IMR-90 (cell line): ENCODE measurements around the gene COX6A1. TPM values are rescaled to one million over a fixed set of nuclear protein-coding genes. Genes with fewer than 3 reads are reported as not detected.

Experiments used
- polyA plus RNA-seq, 3 experiments: library from polyadenylated mRNA; depleted of rRNA; stranded (reverse); fragments of >200 nt; gene quantifications; 2 replicates each; pipeline ENCODE4 v1.2.3, GENCODE V29; 2012; ENCODE audit warnings: low replicate concordance in 1 of 3
- total RNA-seq: library from RNA; depleted of rRNA; stranded (reverse); fragments of >200 nt; gene quantifications from 2 replicates; pipeline ENCODE4 v1.2.3, GENCODE V29; 2012; rRNA removed

COX6A1 gene
- total and polyA plus RNA-seq, 2 of the 4 experiments (the other 2 are of a cell fraction): 396 to 541 TPM

Other genes starting within 250 kb of the COX6A1 start
- 65.8 and 77.6 TPM in 2 replicates for gene GCN1, start 243.4 kb upstream of the COX6A1 start, total RNA-seq
- gene GCN1, start 243.4 kb upstream of the COX6A1 start, polyA plus RNA-seq (2012; rRNA removed): 57.8 and 76.1 TPM in 2 replicates
- 4,496 and 5,401 TPM in 2 replicates for gene RPLP0, start 237.0 kb upstream of the COX6A1 start, total RNA-seq
- 5,590 and 6,356 TPM in 2 replicates for gene RPLP0, start 237.0 kb upstream of the COX6A1 start, polyA plus RNA-seq (2012; rRNA removed)
- 33.9 and 46.6 TPM in 2 replicates for gene PXN, start 172.4 kb upstream of the COX6A1 start, total RNA-seq
- gene PXN, start 172.4 kb upstream of the COX6A1 start, polyA plus RNA-seq (2012; rRNA removed): 134 and 139 TPM in 2 replicates
- gene RNU4-2, start 146.2 kb upstream of the COX6A1 start, total RNA-seq: under 0.01 TPM in 2 replicates
- gene RNU4-2, start 146.2 kb upstream of the COX6A1 start, polyA plus RNA-seq (2012; rRNA removed): not detected in 2 replicates
- under 0.01 TPM in 2 replicates for gene RNU4-1, start 144.9 kb upstream of the COX6A1 start, total RNA-seq
- not detected in 2 replicates for gene RNU4-1, start 144.9 kb upstream of the COX6A1 start, polyA plus RNA-seq (2012; rRNA removed)
- gene SIRT4, start 135.8 kb upstream of the COX6A1 start, total RNA-seq: 0.83 and 2.0 TPM in 2 replicates
- gene SIRT4, start 135.8 kb upstream of the COX6A1 start, polyA plus RNA-seq (2012; rRNA removed): 0.56 and 0.87 TPM in 2 replicates
- not detected in 2 replicates for gene PLA2G1B, start 110.3 kb upstream of the COX6A1 start, total RNA-seq
- gene PLA2G1B, start 110.3 kb upstream of the COX6A1 start, polyA plus RNA-seq (2012; rRNA removed): not detected in 2 replicates
- not detected in 2 replicates for gene MSI1, start 68.9 kb upstream of the COX6A1 start, total RNA-seq
- gene MSI1, start 68.9 kb upstream of the COX6A1 start, polyA plus RNA-seq (2012; rRNA removed): not detected in 2 replicates
- 19.2 and 45.5 TPM in 2 replicates for gene TRIAP1, start 8.3 kb downstream of the COX6A1 start, total RNA-seq
- 23.2 and 32.3 TPM in 2 replicates for gene TRIAP1, start 8.3 kb downstream of the COX6A1 start, polyA plus RNA-seq (2012; rRNA removed)
- 15.6 and 16.5 TPM in 2 replicates for gene GATC, start 8.3 kb downstream of the COX6A1 start, total RNA-seq
- 7.6 and 8.7 TPM in 2 replicates for gene GATC, start 8.3 kb downstream of the COX6A1 start, polyA plus RNA-seq (2012; rRNA removed)
- 102 and 196 TPM in 2 replicates for gene SRSF9, start 31.6 kb downstream of the COX6A1 start, total RNA-seq
- 132 and 143 TPM in 2 replicates for gene SRSF9, start 31.6 kb downstream of the COX6A1 start, polyA plus RNA-seq (2012; rRNA removed)
- gene DYNLL1, start 58.0 kb downstream of the COX6A1 start, total RNA-seq: 696 and 709 TPM in 2 replicates
- gene DYNLL1, start 58.0 kb downstream of the COX6A1 start, polyA plus RNA-seq (2012; rRNA removed): 627 and 663 TPM in 2 replicates
- 25.1 and 29.4 TPM in 2 replicates for gene COQ5, start 91.0 kb downstream of the COX6A1 start, total RNA-seq
- gene COQ5, start 91.0 kb downstream of the COX6A1 start, polyA plus RNA-seq (2012; rRNA removed): 17.3 and 21.6 TPM in 2 replicates
- 43.0 and 44.4 TPM in 2 replicates for gene RNF10, start 96.2 kb downstream of the COX6A1 start, total RNA-seq
- gene RNF10, start 96.2 kb downstream of the COX6A1 start, polyA plus RNA-seq (2012; rRNA removed): 65.2 and 95.0 TPM in 2 replicates
- 66.1 and 69.5 TPM in 2 replicates for gene POP5, start 143.3 kb downstream of the COX6A1 start, total RNA-seq
- gene POP5, start 143.3 kb downstream of the COX6A1 start, polyA plus RNA-seq (2012; rRNA removed): 81.5 and 99.4 TPM in 2 replicates
- gene CABP1, start 202.5 kb downstream of the COX6A1 start, total RNA-seq: 0.54 and 0.83 TPM in 2 replicates
- 0.20 and 1.1 TPM in 2 replicates for gene CABP1, start 202.5 kb downstream of the COX6A1 start, polyA plus RNA-seq (2012; rRNA removed)
- 117 and 137 TPM in 2 replicates for gene MLEC, start 249.0 kb downstream of the COX6A1 start, total RNA-seq
- 38.6 and 44.1 TPM in 2 replicates for gene MLEC, start 249.0 kb downstream of the COX6A1 start, polyA plus RNA-seq (2012; rRNA removed)